ENCODE measurements around the gene CTCFL.

Gene CTCFL

DNA sequence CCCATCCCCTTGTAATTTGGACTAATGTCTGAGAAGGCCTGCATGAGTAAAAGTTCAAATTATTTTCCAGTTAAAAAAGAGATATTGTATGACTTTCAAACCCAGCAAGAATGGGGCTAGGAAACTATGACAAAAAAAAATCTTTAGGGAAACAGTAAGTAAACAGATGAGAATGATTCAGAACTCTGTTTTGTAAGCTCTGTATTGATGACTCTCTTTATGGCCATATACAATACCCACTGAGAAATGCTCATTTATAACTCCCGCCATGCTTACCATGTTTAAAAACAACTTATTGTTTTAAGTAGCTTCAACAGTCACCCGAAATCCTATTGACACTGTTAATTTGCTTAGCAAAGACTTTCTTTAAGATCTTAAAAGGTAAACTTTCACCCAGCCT lies 18.8 kb upstream of the CTCFL start:
- TF ChIP-seq, protein P1, sequence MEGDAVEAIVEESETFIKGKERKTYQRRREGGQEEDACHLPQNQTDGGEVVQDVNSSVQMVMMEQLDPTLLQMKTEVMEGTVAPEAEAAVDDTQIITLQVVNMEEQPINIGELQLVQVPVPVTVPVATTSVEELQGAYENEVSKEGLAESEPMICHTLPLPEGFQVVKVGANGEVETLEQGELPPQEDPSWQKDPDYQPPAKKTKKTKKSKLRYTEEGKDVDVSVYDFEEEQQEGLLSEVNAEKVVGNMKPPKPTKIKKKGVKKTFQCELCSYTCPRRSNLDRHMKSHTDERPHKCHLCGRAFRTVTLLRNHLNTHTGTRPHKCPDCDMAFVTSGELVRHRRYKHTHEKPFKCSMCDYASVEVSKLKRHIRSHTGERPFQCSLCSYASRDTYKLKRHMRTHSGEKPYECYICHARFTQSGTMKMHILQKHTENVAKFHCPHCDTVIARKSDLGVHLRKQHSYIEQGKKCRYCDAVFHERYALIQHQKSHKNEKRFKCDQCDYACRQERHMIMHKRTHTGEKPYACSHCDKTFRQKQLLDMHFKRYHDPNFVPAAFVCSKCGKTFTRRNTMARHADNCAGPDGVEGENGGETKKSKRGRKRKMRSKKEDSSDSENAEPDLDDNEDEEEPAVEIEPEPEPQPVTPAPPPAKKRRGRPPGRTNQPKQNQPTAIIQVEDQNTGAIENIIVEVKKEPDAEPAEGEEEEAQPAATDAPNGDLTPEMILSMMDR (IDR thresholded peaks at IDR 0.05; ENCODE audit: insufficient read depth, low read depth, low read length, missing control alignments) = no peak
- no peak for DNase-seq (ENCODE audit: low read depth)
- H3K4me3 ChIP-seq (ENCODE audit: low read length) = no peak overlapping the region

DNA sequence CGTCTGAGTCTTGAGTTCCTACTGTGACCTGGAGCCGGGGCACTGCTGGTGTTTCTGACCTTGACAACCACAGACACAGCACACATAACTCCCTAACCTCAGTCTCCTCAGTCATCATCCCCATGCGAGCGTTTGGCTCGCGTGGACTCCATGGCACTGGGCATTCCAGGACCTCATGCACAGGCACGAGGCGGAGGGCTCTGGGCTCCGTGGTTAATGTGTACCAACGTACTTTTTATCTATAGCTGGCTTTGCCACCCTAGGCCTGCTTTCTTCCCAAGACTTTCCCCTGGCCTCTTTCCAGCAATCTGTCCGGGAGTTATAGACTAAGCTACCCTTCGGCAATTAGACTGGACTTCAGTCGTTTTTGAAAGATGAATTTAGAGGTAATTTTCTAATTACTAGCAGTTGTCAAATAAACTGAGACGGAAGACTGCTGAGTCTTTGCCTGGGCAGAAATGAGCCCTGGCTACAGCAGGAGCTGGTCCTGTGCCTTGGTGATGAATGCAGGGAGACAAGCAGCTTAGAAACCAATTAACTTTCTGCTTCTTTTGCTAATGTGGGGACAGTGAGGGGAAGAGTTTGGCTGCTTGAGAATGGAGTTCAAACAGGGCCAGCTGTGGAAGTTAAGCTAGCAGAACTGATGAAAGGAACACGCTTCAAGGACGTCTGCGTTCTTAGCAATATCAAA lies 16.1 kb upstream of the CTCFL start:
- H3K4me3 ChIP-seq (ENCODE audit: low read length) = no peak overlapping the region
- TF ChIP-seq, protein P1 (IDR thresholded peaks at IDR 0.05; ENCODE audit: insufficient read depth, low read depth, low read length, missing control alignments) = no peak

DNA sequence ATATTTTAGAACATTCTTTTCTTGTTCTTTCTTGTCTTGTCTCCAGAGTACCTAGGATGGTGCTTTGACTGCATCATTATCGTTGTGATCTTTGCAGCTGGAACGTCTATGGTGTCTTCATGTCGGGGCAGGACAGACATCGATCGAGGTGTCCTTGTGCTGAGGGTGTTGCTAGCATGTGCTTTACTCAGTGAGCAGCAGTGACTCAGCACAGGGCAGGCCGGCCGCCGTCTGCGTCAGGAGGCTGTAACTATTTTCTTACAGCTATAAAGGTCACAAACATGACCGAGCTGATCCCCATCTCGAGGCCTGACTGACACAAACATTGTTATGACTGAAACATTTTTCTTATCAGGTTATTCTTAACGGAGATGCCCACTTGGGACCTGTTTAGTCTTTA lies 14.9 kb upstream of the CTCFL start:
- TF ChIP-seq, protein P1 (IDR thresholded peaks at IDR 0.05; ENCODE audit: insufficient read depth, low read depth, low read length, missing control alignments) = no peak
- H3K4me3 ChIP-seq (ENCODE audit: low read length) = no peak overlapping the region
- no peak for DNase-seq (ENCODE audit: low read depth)

More for the DNA sequence above, 16.1 kb upstream of the CTCFL start:
- no peak for DNase-seq (ENCODE audit: low read depth)

DNA sequence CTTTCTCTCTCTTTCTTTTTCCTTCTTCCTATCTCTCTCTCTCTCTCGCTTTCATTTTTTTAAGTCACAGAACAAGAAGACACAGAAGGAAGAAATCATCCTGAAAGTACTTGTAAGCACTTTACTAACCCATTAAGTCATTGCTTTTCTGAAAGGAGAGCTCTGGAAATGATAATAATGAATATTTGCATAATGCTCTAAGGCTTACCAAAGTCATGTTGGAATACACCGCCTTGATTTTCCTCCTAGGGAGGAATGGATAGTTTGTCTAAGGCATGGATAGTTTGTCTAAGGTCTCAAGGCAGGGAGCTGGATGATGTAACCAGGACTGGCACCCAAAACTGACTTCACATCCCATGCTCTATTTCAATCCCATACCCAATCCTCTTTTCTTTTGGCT lies 12.9 kb upstream of the CTCFL start:
- H3K4me3 ChIP-seq (ENCODE audit: low read length) = no peak overlapping the region
- DNase-seq (ENCODE audit: low read depth) = no peak
- TF ChIP-seq, protein P1 (IDR thresholded peaks at IDR 0.05; ENCODE audit: insufficient read depth, low read depth, low read length, missing control alignments) = no peak

DNA sequence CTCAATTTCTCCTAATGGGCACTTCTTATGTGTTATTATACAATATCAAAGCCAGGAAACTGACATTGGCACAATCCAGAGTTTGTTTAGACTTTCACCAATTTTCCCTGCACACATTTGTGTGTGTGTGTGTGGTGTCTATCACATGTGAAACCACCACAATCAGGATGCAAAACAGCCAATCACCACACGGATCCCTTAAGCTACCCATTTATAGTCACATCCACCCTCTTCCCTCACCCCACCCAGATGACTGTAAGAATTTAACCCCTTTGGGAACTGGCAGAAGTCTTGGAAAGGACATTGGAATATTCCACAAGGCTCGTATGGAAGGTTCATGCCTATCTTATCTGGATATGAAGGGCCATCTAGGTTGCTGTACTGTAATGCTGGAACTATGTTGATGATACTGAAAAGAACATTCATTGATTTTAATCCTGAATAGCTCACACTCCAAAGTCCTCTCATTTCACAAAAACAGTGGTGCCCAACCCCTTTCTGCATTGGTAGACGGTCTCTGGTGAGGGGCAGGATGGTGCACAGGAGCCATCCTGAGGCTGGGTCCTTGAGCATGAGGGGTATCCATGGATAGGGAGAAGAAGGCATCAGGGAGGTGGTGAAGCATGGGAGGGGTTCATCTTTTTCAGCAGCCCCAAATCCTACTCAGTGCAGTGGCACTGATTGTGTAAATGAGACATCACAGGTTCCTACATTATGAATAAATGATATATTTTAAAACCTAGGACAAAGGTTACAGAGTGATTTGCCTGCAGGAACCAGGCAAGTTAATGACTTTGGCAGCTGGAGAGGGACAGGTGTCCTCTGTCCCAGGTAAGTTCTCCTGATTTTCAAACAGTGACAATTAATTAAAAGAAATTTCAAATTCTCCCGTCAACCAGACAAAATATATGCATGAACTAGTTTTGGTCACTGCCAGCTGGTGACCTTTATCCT lies 12.1 kb upstream of the CTCFL start:
- DNase-seq (ENCODE audit: low read depth) = no peak
- TF ChIP-seq, protein P1 (IDR thresholded peaks at IDR 0.05; ENCODE audit: insufficient read depth, low read depth, low read length, missing control alignments) = no peak

DNA sequence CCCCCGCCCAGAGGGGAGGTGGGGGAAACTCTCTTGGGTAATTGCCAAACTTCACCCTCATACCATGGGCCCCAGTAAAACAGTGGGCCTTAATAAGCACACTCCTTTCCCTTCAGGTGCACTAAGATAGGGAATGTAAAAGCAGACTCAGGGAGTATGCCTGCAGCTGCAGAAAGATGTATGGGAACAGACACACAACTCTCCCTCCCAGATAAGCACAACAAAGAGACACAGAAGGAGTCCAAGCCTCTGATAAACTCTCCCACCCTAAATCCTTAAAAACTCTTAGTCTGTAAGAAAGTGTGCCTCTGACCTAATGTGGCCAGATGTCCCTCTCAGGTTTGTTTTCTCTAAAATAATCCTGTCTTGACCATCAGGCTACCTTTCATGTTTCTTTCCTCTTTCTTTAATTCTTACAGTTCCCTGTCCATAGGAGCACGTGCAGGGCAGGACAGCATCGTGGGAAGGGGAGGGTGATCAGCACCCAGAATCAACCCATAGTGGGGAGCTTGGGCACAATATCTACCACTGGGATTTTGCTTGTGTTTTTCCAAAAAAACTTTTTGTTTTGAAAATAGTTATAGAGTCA lies 11.3 kb upstream of the CTCFL start:
- TF ChIP-seq, protein P1 (IDR thresholded peaks at IDR 0.05; ENCODE audit: insufficient read depth, low read depth, low read length, missing control alignments) = no peak
- no peak for DNase-seq (ENCODE audit: low read depth)
- H3K4me3 ChIP-seq (ENCODE audit: low read length) = no peak overlapping the region

More for the DNA sequence above, 12.1 kb upstream of the CTCFL start:
- H3K4me3 ChIP-seq (ENCODE audit: low read length) = no peak overlapping the region
